HCT116 (cell line): ENCODE data around the gene BMAL1.

Source experiments
- CEBPB ChIP-seq: IDR thresholded peaks from 2 replicates; pipeline ENCODE4 v1.6.1; 2012; ENCODE audit warnings: low read depth
- CTCF ChIP-seq, 3 experiments: fragments of 200-600 bp in 1 of 3; sonication (generic) in 1 of 3; IDR thresholded peaks in 2 of 3; conservative IDR thresholded peaks in 1 of 3; 2 replicates each; pipeline ENCODE4 v1.5.1; 2012 to 2017; ENCODE audit warnings: low read depth in 2 of 3, low read length in 2 of 3, antibody characterized with exemption in 1 of 3, borderline replicate concordance in 1 of 3, control low read depth in 1 of 3, mild to moderate bottlenecking in 1 of 3, mixed read lengths in 1 of 3, mixed run types in 1 of 3, moderate library complexity in 1 of 3; ENCODE audit not compliant: insufficient read depth in 1 of 3
- EZH2 ChIP-seq: fragments of 200-600 bp; sonication (generic); IDR thresholded peaks from 2 replicates; pipeline ENCODE4 v1.6.1; 2017; ENCODE audit warnings: antibody characterized with exemption, mixed run types
- POLR2AphosphoS5 ChIP-seq: IDR thresholded peaks from 2 replicates; pipeline ENCODE4 v1.6.1; 2011; ENCODE audit warnings: mild to moderate bottlenecking, low read depth, low read length, moderate library complexity

- TF ChIP-seq CTCF (IDR thresholded peaks at IDR 0.05 in 2 of 3, conservative IDR thresholded peaks at IDR 0.05 in 1 of 3; ENCODE audit: borderline replicate concordance in 1 of 3, insufficient read depth in 1 of 3, low read depth in 2 of 3, low read length in 2 of 3) (no peak), POLR2AphosphoS5 (no peak), EZH2 (no peak), CEBPB (no peak)
These were observed 21.4 kb upstream of the BMAL1 start for GRCh38 chr11:13256216-13256615.
